NCI-H2107 treated with DMSO at 0.1 percent for 48 hours (cell line): Measurements from ENCODE around the gene LPA.
"Not testable (repeated sequence)": the region's sequence is repeated elsewhere in the genome, so short reads cannot be mapped to it uniquely, and the experiment has no call there.

ENCODE experiments used
- DNase-seq: peaks from one replicate; lab custom pipeline; 2025; ENCODE audit not compliant: unreplicated experiment; lab: John Stamatoyannopoulos, UW

LPA gene

GRCh38 chr6:160664198-160664597 is at the start of gene LPA:
Gene LPA (minus strand): TSS chr6:160664275. CDS start chr6:160664214, 61 bp downstream.
- not testable (repeated sequence) for DNase-seq

- DNase-seq: not testable (repeated sequence)
These were observed 44.9 kb upstream of the LPA start for GRCh38 chr6:160708993-160709392.

GRCh38 chr6:160704688-160705087 is 40.6 kb upstream of the LPA start:
- DNase-seq: not testable (repeated sequence)

GRCh38 chr6:160701918-160702680 is 38.0 kb upstream of the LPA start, which contains the start of gene PLG:
Gene PLG (plus strand): TSS chr6:160702244. CDS start chr6:160702305, 61 bp downstream.
- not testable (repeated sequence) for DNase-seq

GRCh38 chr6:160697826-160698225 is 33.8 kb upstream of the LPA start:
- no peak for DNase-seq

- not testable (repeated sequence) for DNase-seq
These were observed 32.8 kb upstream of the LPA start for GRCh38 chr6:160696884-160697283.

- DNase-seq: not testable (repeated sequence)
These were observed 31.5 kb upstream of the LPA start for GRCh38 chr6:160695622-160696021.

GRCh38 chr6:160695025-160695424 is 30.9 kb upstream of the LPA start:
- not testable (repeated sequence) for DNase-seq

- no peak for DNase-seq
These were observed 28.4 kb upstream of the LPA start for GRCh38 chr6:160692369-160692959.

- no peak for DNase-seq
These were observed 27.5 kb upstream of the LPA start for GRCh38 chr6:160691617-160692016.

- DNase-seq: no peak
These were observed 26.4 kb upstream of the LPA start for GRCh38 chr6:160690458-160690857.

- DNase-seq: no peak
These were observed 21.8 kb upstream of the LPA start for GRCh38 chr6:160685762-160686450.

- not testable (repeated sequence) for DNase-seq
These were observed 21.2 kb upstream of the LPA start for GRCh38 chr6:160685101-160685761.

GRCh38 chr6:160679402-160679769 is 15.3 kb upstream of the LPA start:
- no peak for DNase-seq

GRCh38 chr6:160678744-160679401 is 14.8 kb upstream of the LPA start:
- DNase-seq: no peak

- no peak for DNase-seq
These were observed 14.2 kb upstream of the LPA start for GRCh38 chr6:160678230-160678629.

- DNase-seq: not testable (repeated sequence)
These were observed 12.3 kb upstream of the LPA start for GRCh38 chr6:160676418-160676817.

- no peak for DNase-seq
These were observed 4.5 kb upstream of the LPA start for GRCh38 chr6:160668589-160668988.

GRCh38 chr6:160667639-160668481 is 3.8 kb upstream of the LPA start:
- DNase-seq: no peak

GRCh38 chr6:160662842-160663241 is 1.2 kb downstream of the LPA start:
- DNase-seq: no peak
